Measurements from ENCODE around the gene ULK2.

DNA sequence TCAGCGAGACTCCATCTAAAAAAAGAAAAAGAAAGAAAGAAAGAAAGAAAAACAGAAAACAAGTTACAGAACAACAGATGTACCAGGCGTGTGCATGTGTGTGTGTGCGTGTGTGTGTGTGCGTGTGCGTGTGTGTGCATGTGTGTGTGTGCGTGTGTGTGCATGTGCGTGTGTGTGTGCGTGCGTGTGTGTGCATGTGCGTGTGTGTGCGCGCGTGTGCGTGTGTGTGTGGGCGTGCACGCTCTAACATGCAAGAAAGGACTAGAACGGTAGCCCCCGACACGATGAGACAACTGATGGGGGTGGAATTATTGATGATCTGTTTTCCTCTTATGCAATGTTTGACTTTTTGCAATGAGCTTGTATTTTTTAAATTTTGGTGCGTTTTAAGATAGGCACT, 121.2 kb downstream of the ULK2 start:
- TF ChIP-seq EZH2 (IDR thresholded peaks at IDR 0.05; ENCODE audit: borderline replicate concordance, insufficient read depth, low read length, poor library complexity, severe bottlenecking) (no peak), RAD21 (conservative IDR thresholded peaks at IDR 0.05) (no peak), TAF1 (IDR thresholded peaks at IDR 0.05; ENCODE audit: low read depth) (no peak), POLR2AphosphoS5 (IDR thresholded peaks at IDR 0.05) (no peak), EP300 (conservative IDR thresholded peaks at IDR 0.05; ENCODE audit: poor library complexity, severe bottlenecking) (no peak), MXI1 (conservative IDR thresholded peaks at IDR 0.05; ENCODE audit: poor library complexity, severe bottlenecking) (no peak), SMC3 (conservative IDR thresholded peaks at IDR 0.05; ENCODE audit: poor library complexity) (no peak)
- TF ChIP-seq, protein P1, sequence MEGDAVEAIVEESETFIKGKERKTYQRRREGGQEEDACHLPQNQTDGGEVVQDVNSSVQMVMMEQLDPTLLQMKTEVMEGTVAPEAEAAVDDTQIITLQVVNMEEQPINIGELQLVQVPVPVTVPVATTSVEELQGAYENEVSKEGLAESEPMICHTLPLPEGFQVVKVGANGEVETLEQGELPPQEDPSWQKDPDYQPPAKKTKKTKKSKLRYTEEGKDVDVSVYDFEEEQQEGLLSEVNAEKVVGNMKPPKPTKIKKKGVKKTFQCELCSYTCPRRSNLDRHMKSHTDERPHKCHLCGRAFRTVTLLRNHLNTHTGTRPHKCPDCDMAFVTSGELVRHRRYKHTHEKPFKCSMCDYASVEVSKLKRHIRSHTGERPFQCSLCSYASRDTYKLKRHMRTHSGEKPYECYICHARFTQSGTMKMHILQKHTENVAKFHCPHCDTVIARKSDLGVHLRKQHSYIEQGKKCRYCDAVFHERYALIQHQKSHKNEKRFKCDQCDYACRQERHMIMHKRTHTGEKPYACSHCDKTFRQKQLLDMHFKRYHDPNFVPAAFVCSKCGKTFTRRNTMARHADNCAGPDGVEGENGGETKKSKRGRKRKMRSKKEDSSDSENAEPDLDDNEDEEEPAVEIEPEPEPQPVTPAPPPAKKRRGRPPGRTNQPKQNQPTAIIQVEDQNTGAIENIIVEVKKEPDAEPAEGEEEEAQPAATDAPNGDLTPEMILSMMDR (IDR thresholded peaks at IDR 0.05; ENCODE audit: poor library complexity, severe bottlenecking) = no peak
- TF ChIP-seq, protein P2, sequence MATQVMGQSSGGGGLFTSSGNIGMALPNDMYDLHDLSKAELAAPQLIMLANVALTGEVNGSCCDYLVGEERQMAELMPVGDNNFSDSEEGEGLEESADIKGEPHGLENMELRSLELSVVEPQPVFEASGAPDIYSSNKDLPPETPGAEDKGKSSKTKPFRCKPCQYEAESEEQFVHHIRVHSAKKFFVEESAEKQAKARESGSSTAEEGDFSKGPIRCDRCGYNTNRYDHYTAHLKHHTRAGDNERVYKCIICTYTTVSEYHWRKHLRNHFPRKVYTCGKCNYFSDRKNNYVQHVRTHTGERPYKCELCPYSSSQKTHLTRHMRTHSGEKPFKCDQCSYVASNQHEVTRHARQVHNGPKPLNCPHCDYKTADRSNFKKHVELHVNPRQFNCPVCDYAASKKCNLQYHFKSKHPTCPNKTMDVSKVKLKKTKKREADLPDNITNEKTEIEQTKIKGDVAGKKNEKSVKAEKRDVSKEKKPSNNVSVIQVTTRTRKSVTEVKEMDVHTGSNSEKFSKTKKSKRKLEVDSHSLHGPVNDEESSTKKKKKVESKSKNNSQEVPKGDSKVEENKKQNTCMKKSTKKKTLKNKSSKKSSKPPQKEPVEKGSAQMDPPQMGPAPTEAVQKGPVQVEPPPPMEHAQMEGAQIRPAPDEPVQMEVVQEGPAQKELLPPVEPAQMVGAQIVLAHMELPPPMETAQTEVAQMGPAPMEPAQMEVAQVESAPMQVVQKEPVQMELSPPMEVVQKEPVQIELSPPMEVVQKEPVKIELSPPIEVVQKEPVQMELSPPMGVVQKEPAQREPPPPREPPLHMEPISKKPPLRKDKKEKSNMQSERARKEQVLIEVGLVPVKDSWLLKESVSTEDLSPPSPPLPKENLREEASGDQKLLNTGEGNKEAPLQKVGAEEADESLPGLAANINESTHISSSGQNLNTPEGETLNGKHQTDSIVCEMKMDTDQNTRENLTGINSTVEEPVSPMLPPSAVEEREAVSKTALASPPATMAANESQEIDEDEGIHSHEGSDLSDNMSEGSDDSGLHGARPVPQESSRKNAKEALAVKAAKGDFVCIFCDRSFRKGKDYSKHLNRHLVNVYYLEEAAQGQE (IDR thresholded peaks at IDR 0.05; ENCODE audit: borderline replicate concordance) = no peak

All from neural cell (in vitro differentiated cells).